Measurements from ENCODE around the gene NUDT22.

The NUDT22 gene

DNA sequence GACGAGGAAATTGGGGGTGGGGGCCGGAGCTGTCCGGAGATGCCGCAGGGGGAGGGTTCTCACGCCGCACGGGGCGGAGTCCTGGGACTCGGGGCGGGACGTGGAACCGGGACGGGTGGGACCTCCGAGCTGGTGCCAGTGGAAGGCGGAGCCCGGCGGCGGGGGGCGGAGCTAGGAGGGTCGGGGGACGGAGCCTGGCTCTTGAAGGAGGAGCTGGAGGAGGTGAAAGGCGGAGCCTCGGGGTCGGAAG is 15.1 kb downstream of the NUDT22 start:
- H3K36me3 ChIP-seq = peaks cover 6 to 44% (median 11%) of the 10 kb centered on the region in 3 donors
- peak; percentile 99 to 100 for DNase-seq
- peak overlapping the region; percentile 62 to 98 for H3K4me3 ChIP-seq
- H3K9me3 ChIP-seq = no peaks in the 10 kb centered on the region
- TF ChIP-seq, protein P1, sequence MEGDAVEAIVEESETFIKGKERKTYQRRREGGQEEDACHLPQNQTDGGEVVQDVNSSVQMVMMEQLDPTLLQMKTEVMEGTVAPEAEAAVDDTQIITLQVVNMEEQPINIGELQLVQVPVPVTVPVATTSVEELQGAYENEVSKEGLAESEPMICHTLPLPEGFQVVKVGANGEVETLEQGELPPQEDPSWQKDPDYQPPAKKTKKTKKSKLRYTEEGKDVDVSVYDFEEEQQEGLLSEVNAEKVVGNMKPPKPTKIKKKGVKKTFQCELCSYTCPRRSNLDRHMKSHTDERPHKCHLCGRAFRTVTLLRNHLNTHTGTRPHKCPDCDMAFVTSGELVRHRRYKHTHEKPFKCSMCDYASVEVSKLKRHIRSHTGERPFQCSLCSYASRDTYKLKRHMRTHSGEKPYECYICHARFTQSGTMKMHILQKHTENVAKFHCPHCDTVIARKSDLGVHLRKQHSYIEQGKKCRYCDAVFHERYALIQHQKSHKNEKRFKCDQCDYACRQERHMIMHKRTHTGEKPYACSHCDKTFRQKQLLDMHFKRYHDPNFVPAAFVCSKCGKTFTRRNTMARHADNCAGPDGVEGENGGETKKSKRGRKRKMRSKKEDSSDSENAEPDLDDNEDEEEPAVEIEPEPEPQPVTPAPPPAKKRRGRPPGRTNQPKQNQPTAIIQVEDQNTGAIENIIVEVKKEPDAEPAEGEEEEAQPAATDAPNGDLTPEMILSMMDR (IDR thresholded peaks at IDR 0.05) = no peak
- intact Hi-C loops (cut with DNase I; ENCODE audit: low total_unique reads) = no loop called here
- H3K4me1 ChIP-seq = peaks cover 0 to 54% (median 40%) of the 10 kb centered on the region in 4 donors
- H3K27me3 ChIP-seq = no peaks in the 10 kb centered on the region
- peak overlapping the region; percentile 87 to 97 for H3K27ac ChIP-seq

DNA sequence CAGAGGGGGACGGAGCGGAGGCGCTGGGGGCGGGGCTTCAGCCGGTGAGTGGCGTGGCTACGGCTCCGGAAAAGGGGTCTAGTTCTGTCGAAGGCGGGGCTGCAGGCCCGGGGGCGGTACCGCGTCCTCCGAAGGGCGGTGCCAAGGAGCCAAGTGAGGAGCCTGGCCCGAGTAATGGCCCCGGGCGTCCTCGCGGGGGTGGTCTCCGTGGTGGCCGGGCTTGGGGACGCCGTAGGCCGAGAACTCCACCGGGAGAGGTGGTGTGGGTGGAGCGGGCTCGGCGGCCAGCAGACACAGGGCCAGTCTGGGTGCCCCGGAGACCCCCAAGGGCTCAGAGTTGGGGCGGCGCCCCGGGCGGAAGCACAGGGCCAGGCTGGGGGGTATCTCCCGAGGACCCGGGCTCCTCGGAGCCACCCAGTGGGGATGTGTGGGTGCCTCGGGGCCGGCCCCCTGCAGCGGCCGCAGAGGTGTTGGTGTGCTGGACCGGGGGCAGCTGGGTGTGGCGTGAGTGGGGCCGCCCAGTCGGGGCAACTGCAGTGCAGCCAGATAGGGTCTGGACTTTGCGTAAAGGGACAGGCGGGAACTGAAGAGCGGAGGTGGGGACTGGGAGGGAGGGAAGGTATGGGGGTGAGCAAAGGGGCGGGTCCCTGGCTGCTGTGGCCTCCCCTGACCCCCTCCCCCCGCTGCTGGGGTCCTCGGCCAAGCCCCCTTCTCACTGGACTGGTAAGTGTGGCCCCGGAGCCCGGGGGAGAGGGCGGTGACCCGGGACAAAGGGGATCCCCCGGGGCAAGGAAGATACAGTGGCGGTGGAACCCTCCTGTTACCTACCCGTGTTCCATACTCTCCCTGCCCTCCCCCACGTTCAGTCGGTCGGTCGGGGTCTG is 15.7 kb downstream of the NUDT22 start:
- peak overlapping the region; percentile 87 to 97 for H3K27ac ChIP-seq
- TF ChIP-seq, protein P1 (IDR thresholded peaks at IDR 0.05) = no peak

DNA sequence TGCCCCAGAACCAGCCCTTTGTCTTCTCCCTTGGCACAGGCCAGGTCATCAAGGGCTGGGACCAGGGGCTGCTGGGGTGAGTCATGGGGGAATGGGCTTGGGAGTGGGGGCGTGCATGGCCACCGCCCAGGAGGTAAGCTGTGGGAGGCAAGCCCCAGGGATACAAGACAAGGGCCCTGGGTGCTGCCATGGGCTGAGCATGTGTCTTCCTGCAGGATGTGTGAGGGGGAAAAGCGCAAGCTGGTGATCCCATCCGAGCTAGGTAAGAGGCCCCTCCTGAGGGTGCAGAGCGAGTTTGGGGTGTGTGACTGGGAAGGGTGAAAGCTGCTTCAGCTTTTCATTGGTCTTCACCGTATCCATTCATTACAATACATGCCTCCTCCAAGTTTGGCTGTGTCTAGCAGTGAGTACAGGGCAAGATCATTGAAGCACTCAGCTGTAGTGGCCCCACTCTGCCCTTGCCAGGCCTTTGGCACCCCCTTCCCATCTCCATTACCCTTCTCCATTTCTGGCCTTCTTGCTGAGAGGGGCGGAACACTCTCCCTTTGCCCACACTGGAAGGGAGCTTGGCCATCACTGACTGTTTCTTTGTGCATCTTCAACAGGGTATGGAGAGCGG is 17.3 kb downstream of the NUDT22 start:
- no peak for DNase-seq
- TF ChIP-seq, protein P1 (IDR thresholded peaks at IDR 0.05) = no peak
- Histone ChIP-seq H3K27ac (peak overlapping the region in 1 of 2 donors; percentile 87), H3K27me3 (no peaks in the 10 kb centered on the region), H3K9me3 (no peaks in the 10 kb centered on the region), H3K36me3 (peaks cover 0 to 25% (median under 1%) of the 10 kb centered on the region in 3 donors), H3K4me3 (no peak overlapping the region), H3K4me1 (peaks cover 0 to 60% (median 45%) of the 10 kb centered on the region in 4 donors)
- intact Hi-C loops (cut with DNase I; ENCODE audit: low total_unique reads) = no loop called here

More for the DNA sequence above, 15.7 kb downstream of the NUDT22 start:
- peak overlapping the region; percentile 62 to 98 for H3K4me3 ChIP-seq
- no peaks in the 10 kb centered on the region for H3K27me3 ChIP-seq
- H3K36me3 ChIP-seq = peaks cover 6 to 41% (median 11%) of the 10 kb centered on the region in 3 donors
- peak; percentile 56 to 87 for DNase-seq
- no peaks in the 10 kb centered on the region for H3K9me3 ChIP-seq
- intact Hi-C loops (cut with DNase I; ENCODE audit: low total_unique reads) = no loop called here
- H3K4me1 ChIP-seq = peaks cover 0 to 54% (median 39%) of the 10 kb centered on the region in 4 donors

DNA sequence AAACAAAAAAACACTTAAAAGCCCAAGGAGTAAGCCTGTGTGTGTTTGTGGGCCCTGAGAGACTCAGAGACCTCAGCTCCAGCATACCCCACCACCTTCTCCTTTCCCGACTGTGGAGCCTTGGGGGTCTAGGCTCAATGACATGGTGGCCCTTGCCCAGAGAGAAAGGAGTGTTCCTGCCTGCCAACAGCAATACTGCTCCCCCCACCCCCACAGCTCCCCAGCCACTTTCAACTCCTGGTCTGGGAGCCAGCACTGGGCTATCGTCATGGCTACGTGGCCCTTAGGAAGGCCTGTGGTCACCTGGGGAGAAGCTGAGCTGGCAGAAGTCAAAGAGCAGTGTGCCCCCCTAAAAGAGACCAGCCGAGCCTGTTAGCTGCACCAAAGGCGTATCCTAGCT is 18.0 kb downstream of the NUDT22 start:
- Histone ChIP-seq H3K4me1 (peaks cover 0 to 60% (median 45%) of the 10 kb centered on the region in 4 donors), H3K27me3 (no peaks in the 10 kb centered on the region), H3K9me3 (no peaks in the 10 kb centered on the region), H3K27ac (peak overlapping the region in 1 of 2 donors; percentile 89), H3K36me3 (peaks cover 0 to 17% (median 0%) of the 10 kb centered on the region in 3 donors), H3K4me3 (no peak overlapping the region)
- DNase-seq = no peak
- intact Hi-C loops (cut with DNase I; ENCODE audit: low total_unique reads) = no loop called here
- TF ChIP-seq, protein P1 (IDR thresholded peaks at IDR 0.05) = no peak

DNA sequence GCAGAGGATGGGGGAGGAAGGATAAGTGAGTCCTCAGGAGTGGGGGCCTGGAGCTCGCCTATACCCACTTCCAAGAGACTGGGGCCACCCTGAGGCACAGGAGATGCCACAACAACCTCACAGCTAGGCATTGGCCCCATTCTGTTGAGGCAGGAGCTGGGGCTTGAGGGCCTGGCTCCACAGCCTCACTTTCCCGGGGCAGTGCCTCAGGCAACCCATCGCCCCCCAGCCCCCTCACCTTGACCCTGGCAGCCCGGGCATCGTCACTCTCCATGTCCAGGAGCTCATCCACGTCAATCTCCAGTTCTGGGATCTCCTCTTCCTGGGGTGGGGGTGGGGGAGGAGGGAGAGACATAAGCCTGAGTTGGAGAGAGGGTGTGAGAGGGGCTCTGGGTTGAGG is 18.9 kb downstream of the NUDT22 start:
- Histone ChIP-seq H3K4me3 (peak overlapping the region; percentile 62 to 79), H3K27me3 (no peaks in the 10 kb centered on the region), H3K4me1 (peaks cover 0 to 56% (median 43%) of the 10 kb centered on the region in 4 donors), H3K36me3 (peaks cover 0 to 15% (median 0%) of the 10 kb centered on the region in 3 donors), H3K27ac (peak overlapping the region; percentile 87 to 89), H3K9me3 (no peaks in the 10 kb centered on the region)
- TF ChIP-seq, protein P1 (IDR thresholded peaks at IDR 0.05) = no peak
- DNase-seq = no peak
- intact Hi-C loops (cut with DNase I; ENCODE audit: low total_unique reads) = no loop called here

Data from tibial artery (tissue), 4 donors.